Measurements from ENCODE around the gene RAD9A.

GRCh38 chr11:67372993-67373647, 18.7 kb upstream of the RAD9A start, which contains the start of gene CLCF1:
- TF ChIP-seq CTCF (IDR thresholded peaks at IDR 0.05) (no peak), SIN3A (IDR thresholded peaks at IDR 0.05; ENCODE audit: borderline replicate concordance, low read depth, low read length) (no peak), FOXJ3 (CRISPR knock-in tag; IDR thresholded peaks at IDR 0.05) (no peak), TAF1 (IDR thresholded peaks at IDR 0.05; ENCODE audit: borderline replicate concordance, low read depth, low read length) (no peak), REST (IDR thresholded peaks at IDR 0.05; ENCODE audit: low read depth, low read length) (no peak), ZBTB33 (IDR thresholded peaks at IDR 0.05; ENCODE audit: borderline replicate concordance, low read depth) (no peak), POLR2AphosphoS5 (IDR thresholded peaks at IDR 0.05; ENCODE audit: low read depth, low read length) (0 out of 2 replicates have a peak, but pooled peaks have one; percentile 1), EZH2phosphoT487 (IDR thresholded peaks at IDR 0.05; ENCODE audit: borderline replicate concordance, low read depth) (no peak), GATA2 (CRISPR knock-in tag; IDR thresholded peaks at IDR 0.05) (no peak), RAD21 (IDR thresholded peaks at IDR 0.05; ENCODE audit: low read length) (no peak), USF2 (IDR thresholded peaks at IDR 0.05; ENCODE audit: borderline replicate concordance, low read depth, low read length) (no peak), GABPA (IDR thresholded peaks at IDR 0.05; ENCODE audit: low read depth) (no peak)
